HepG2 (cell line): ENCODE results near the gene ZNF500. TPM values are rescaled to one million over a fixed set of nuclear protein-coding genes. Genes with fewer than 3 reads are reported as not detected.

Experiments used
- ATAC-seq: fragments of 200-7000 bp; cut with Tn5 transposase; 3 replicates; pipeline ENCODE4 v1.9.1; 2020; ENCODE audit warnings: mild to moderate bottlenecking, moderate library complexity
- BruUV-seq: library from RNA; stranded (reverse); fragments of 400-500 nt; replicated peaks from 2 replicates; lab custom pipeline; 2021; lab: Mats Ljungman, UMichigan
- CTCF ChIA-PET: fragments of 300-600 bp; formaldehyde crosslinking; extraction: SDS; loops from one replicate; lab custom pipeline; 2021; ENCODE audit warnings: low total read pairs, inconsistent platforms, low intra/inter-chr PET ratio; lab: Yijun Ruan, JAX
- POLR2A ChIA-PET: fragments of 350-600 bp; sonication (Branson Sonifier 250); formaldehyde crosslinking; loops from one replicate; lab custom pipeline; 2020; ENCODE audit warnings: antibody characterized with exemption, inconsistent platforms; lab: Yijun Ruan, JAX
- DNase-seq: peaks from one replicate; pipeline ENCODE4 v3.0.0-alpha.2; 2015; ENCODE audit warnings: low spot score
- FAIRE-seq: peaks from 3 replicates; lab custom pipeline; 2011; peaks lifted over from hg19 to GRCh38; lab: Jason Lieb, UNC
- H2AFZ ChIP-seq: one replicate; pipeline ENCODE4 v1.6.1; 2011; ENCODE audit warnings: low read length, inconsistent platforms
- H3K27ac ChIP-seq: fragments of 300-600 bp; 3 replicates; pipeline ENCODE4 v1.8.0; 2011; ENCODE audit warnings: mixed run types, mild to moderate bottlenecking, mixed read lengths, low read length, inconsistent platforms; ENCODE audit not compliant: insufficient read depth; ENCODE audit errors: extremely low read length
- H3K27me3 ChIP-seq, 2 experiments: fragments of 200-600 bp in 1 of 2; 2 replicates in 1 of 2; 3 replicates in 1 of 2; pipeline versions ENCODE4 v1.6.0 to v1.8.0; 2011; ENCODE audit warnings: low read length in 2 of 2, mild to moderate bottlenecking in 2 of 2, moderate library complexity in 2 of 2, inconsistent platforms in 1 of 2; ENCODE audit not compliant: insufficient read depth in 2 of 2, control insufficient read depth in 1 of 2
- H3K36me3 ChIP-seq, 2 experiments: fragments of 200-600 bp in 1 of 2; replicated peaks in 1 of 2; 2 replicates in 1 of 2; 3 replicates in 1 of 2; pipeline versions ENCODE4 v1.5.1 to v1.8.0; 2011; ENCODE audit warnings: low read length in 2 of 2, inconsistent platforms in 1 of 2; ENCODE audit not compliant: insufficient read depth in 2 of 2, control insufficient read depth in 1 of 2
- H3K4me1 ChIP-seq: 2 replicates; pipeline ENCODE4 v1.5.1; 2012; ENCODE audit warnings: low read length, inconsistent platforms; ENCODE audit not compliant: insufficient read depth
- H3K4me2 ChIP-seq: 2 replicates; pipeline ENCODE4 v1.6.0; 2011; ENCODE audit warnings: low read depth, low read length, inconsistent platforms
- H3K4me3 ChIP-seq, 3 experiments: fragments of 200-600 bp in 1 of 3; sonication (generic), shearing (Covaris generic) in 1 of 3; replicated peaks in 1 of 3; 2 replicates each; pipeline ENCODE4 v1.5.1; 2011 to 2016; ENCODE audit warnings: low read length in 3 of 3, inconsistent platforms in 2 of 3, low read depth in 2 of 3, mild to moderate bottlenecking in 2 of 3, control low read depth in 1 of 3, mixed read lengths in 1 of 3; ENCODE audit not compliant: insufficient read depth in 1 of 3
- H3K79me2 ChIP-seq: one replicate; pipeline ENCODE4 v1.6.1; 2011; ENCODE audit warnings: low read length, inconsistent platforms; ENCODE audit not compliant: insufficient read depth
- H3K9ac ChIP-seq: 2 replicates; pipeline ENCODE4 v1.6.0; 2011; ENCODE audit warnings: mild to moderate bottlenecking, low read depth, low read length, inconsistent platforms; ENCODE audit not compliant: insufficient read depth
- H3K9me3 ChIP-seq: 2 replicates; pipeline ENCODE4 v1.5.1; 2012; ENCODE audit warnings: mild to moderate bottlenecking, low read length
- H4K20me1 ChIP-seq: 2 replicates; pipeline ENCODE4 v1.6.0; 2011; ENCODE audit warnings: inconsistent platforms, mild to moderate bottlenecking, low read length, moderate library complexity; ENCODE audit not compliant: insufficient read depth
- CHD4 ChIP-seq: fragments of 200-600 bp; sonication (generic); IDR thresholded peaks from 2 replicates; pipeline ENCODE4 v1.7.0; 2017; ENCODE audit warnings: mild to moderate bottlenecking, low read length, borderline replicate concordance
- CREM ChIP-seq, 2 experiments: sonication (generic) in 1 of 2; formaldehyde crosslinking in 1 of 2; IDR thresholded peaks; 2 replicates each; pipeline versions ENCODE4 v1.4.0 to v1.6.1; 2016 to 2020; ENCODE audit warnings: antibody characterized with exemption in 1 of 2, mild to moderate bottlenecking in 1 of 2, missing genetic modification reagents in 1 of 2
- DPF2 ChIP-seq: sonication (generic); formaldehyde crosslinking; IDR thresholded peaks from 2 replicates; pipeline ENCODE4 v1.4.0; 2020; ENCODE audit warnings: mild to moderate bottlenecking, low read depth, missing genetic modification reagents, borderline replicate concordance
- MBNL3 ChIP-seq: fragments of 250-450 bp; sonication (Bioruptor Pico); conservative IDR thresholded peaks from 2 replicates; pipeline ENCODE4 v1.8.0; 2022; ENCODE audit warnings: mild to moderate bottlenecking, inconsistent platforms
- NCOA1 ChIP-seq: sonication (generic); formaldehyde crosslinking; IDR thresholded peaks from 2 replicates; pipeline ENCODE4 v1.9.0; 2021; ENCODE audit warnings: missing genetic modification reagents
- PRMT3 ChIP-seq: sonication (generic); formaldehyde crosslinking; IDR thresholded peaks from 2 replicates; pipeline ENCODE4 v1.8.1; 2022; ENCODE audit warnings: low read depth, mild to moderate bottlenecking, moderate library complexity, missing genetic modification reagents, borderline replicate concordance
- RAD51 ChIP-seq: fragments of 450-650 bp; IDR thresholded peaks from 2 replicates; pipeline ENCODE4 v1.6.1; 2016; ENCODE audit warnings: borderline replicate concordance
- RFX5 ChIP-seq: IDR thresholded peaks from 2 replicates; pipeline ENCODE4 v1.6.1; 2011; ENCODE audit warnings: low read depth, low read length, improper control_type of control experiment
- SALL1 ChIP-seq: sonication (generic); formaldehyde crosslinking; IDR thresholded peaks from 2 replicates; pipeline ENCODE4 v1.8.0; 2022; ENCODE audit warnings: mild to moderate bottlenecking, missing genetic modification reagents
- SIX1 ChIP-seq: sonication (generic); formaldehyde crosslinking; IDR thresholded peaks from 2 replicates; pipeline ENCODE4 v1.4.0; 2020; ENCODE audit warnings: missing genetic modification reagents, borderline replicate concordance
- SUZ12 ChIP-seq: fragments of 150-350 bp; IDR thresholded peaks from 2 replicates; pipeline ENCODE4 v1.6.1; 2014; ENCODE audit warnings: low read depth, low read length
- THAP11 ChIP-seq: IDR thresholded peaks from 2 replicates; pipeline ENCODE4 v1.6.1; 2016; ENCODE audit warnings: missing biosample characterization, missing genetic modification reagents
- ZKSCAN5 ChIP-seq: sonication (generic); formaldehyde crosslinking; IDR thresholded peaks from 2 replicates; pipeline ENCODE4 v1.5.1; 2020; ENCODE audit warnings: mild to moderate bottlenecking, missing genetic modification reagents
- ZNF10 ChIP-seq: sonication (generic); formaldehyde crosslinking; IDR thresholded peaks from 2 replicates; pipeline ENCODE4 v1.4.0; 2020; ENCODE audit warnings: mild to moderate bottlenecking, low read depth, missing genetic modification reagents, borderline replicate concordance
- ZNF12 ChIP-seq: sonication (generic); formaldehyde crosslinking; IDR thresholded peaks from 2 replicates; pipeline ENCODE4 v1.5.0; 2020; ENCODE audit warnings: missing genetic modification reagents
- ZNF672 ChIP-seq: sonication (generic); formaldehyde crosslinking; IDR thresholded peaks from 2 replicates; pipeline ENCODE4 v1.8.1; 2022; ENCODE audit warnings: missing genetic modification reagents
- WGBS: methylation state at CpG from one replicate; pipeline ENCODE4 v1.1.6; 2017; ENCODE audit warnings: low lambda C conversion rate; 5-methylcytosine and 5-hydroxymethylcytosine counted together
- in situ Hi-C: cut with HindIII; loops from 2 replicates; pipeline ENCODE4 v1.10.0; 2017; ENCODE audit warnings: low pct_unique_long_range_greater_than_20kb; ENCODE audit not compliant: extremely low pct_ligation_motif_present
- intact Hi-C: fragments of 100-400 bp; cut with micrococcal nuclease; formaldehyde crosslinking; loops from one replicate; pipeline ENCODE4 v1.10.0; 2022; ENCODE audit not compliant: unreplicated experiment
- polyA plus RNA-seq, 8 experiments: library from polyadenylated mRNA; depleted of rRNA in 3 of 8; stranded (reverse) in 7 of 8; unstranded in 1 of 8; fragments of >200 nt; fragmentation: Illumina TruSeq in 4 of 8; extraction: Trizol in 4 of 8; gene quantifications; 2 replicates each; pipeline versions ENCODE4 v1.2.1 to v1.2.3, GENCODE V29; 2011 to 2016; ENCODE audit warnings: low read depth in 4 of 8, missing spikeins in 1 of 8, mixed read lengths in 1 of 8; ENCODE audit not compliant: insufficient read depth in 1 of 8
- total RNA-seq, 5 experiments: library from RNA; depleted of rRNA; stranded (reverse); fragments of >200 nt; fragmentation: Illumina TruSeq; extraction: Trizol; gene quantifications; 2 replicates each; pipeline ENCODE4 v1.2.3, GENCODE V29; 2016; ENCODE audit warnings: low read depth in 1 of 5
- TF ChIP-seq, protein P1 (sequence below): sonication (generic); formaldehyde crosslinking; IDR thresholded peaks from 2 replicates; pipeline ENCODE4 v1.5.0; 2020; ENCODE audit warnings: mild to moderate bottlenecking, missing genetic modification reagents
- TF ChIP-seq, protein P2 (sequence below): sonication (generic); formaldehyde crosslinking; conservative IDR thresholded peaks from 2 replicates; pipeline ENCODE4 v1.4.0; 2020; ENCODE audit warnings: missing genetic modification reagents
- TF ChIP-seq, protein P3 (sequence below): sonication (generic); formaldehyde crosslinking; IDR thresholded peaks from 2 replicates; pipeline ENCODE4 v1.4.0; 2020; ENCODE audit warnings: missing genetic modification reagents, mild to moderate bottlenecking, borderline replicate concordance

The ZNF500 gene
- total and polyA plus RNA-seq, 2 of the 13 experiments (the other 11 are each of a cell fraction or from before 2014, with no cell fraction given): 6.1 to 12.2 TPM

DNA sequence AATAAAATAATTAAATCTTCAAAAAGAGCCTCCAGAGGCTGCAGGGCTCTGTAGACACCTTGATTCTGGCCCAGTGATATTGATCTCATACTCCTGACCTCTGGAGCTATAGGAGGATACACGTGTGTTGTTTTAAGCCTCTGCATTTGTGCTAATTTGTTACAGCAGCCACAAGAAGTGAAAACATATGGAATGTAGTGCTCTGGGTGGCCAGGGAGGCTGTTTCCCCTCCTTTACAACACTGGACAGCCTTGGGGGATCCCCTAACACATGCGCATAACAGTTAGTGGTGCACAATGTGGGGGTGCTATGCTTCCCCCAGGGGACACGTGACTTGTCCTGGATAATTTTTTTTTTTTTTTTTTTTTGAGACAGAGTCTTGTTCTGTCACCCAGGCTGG is 4.7 kb upstream of the ZNF500 start (continued):
- TF ChIP-seq, protein P1, sequence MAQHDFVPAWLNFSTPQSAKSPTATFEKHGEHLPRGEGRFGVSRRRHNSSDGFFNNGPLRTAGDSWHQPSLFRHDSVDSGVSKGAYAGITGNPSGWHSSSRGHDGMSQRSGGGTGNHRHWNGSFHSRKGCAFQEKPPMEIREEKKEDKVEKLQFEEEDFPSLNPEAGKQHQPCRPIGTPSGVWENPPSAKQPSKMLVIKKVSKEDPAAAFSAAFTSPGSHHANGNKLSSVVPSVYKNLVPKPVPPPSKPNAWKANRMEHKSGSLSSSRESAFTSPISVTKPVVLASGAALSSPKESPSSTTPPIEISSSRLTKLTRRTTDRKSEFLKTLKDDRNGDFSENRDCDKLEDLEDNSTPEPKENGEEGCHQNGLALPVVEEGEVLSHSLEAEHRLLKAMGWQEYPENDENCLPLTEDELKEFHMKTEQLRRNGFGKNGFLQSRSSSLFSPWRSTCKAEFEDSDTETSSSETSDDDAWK: no peak
- TF ChIP-seq NCOA1 (CRISPR knock-in tag) (no peak), SALL1 (CRISPR knock-in tag) (no peak), THAP11 (no peak), DPF2 (no peak), RAD51 (peak; percentile 48; the same call in 1 of the 2 replicates), MBNL3 (no peak), ZNF12 (CRISPR knock-in tag) (peak; percentile 82)

DNA sequence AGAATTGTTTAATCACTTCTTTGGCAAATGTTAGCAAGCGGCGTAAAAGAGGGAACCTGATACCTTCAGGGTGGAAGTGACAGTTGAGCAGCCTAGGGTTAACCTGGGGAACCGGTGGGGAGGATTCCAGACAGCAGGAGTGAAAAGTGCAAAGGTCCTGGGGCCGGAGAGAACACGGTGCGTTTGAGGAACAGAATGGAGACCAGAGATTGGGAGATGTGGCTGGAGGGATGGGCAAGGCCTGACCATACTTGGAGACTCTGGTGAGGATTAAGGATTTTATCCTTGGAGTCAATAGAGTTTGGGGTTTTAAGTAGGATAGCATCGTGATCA is 2.3 kb upstream of the ZNF500 start:
- 0 out of 3 replicates have a peak, but pooled peaks have one; percentile 5 for ATAC-seq
- H3K27ac ChIP-seq: no peak overlapping the region
- peak overlapping the region; percentile 76 to 92 (median 79) for H3K4me3 ChIP-seq
- intact Hi-C loops (loop anchor here (2.0 to 5.0 kb wide), 2 partner anchors 48 to 190 kb away; partner anchors contain the start of gene SEC14L5), in situ Hi-C loops (no loop called here)
- H4K20me1 ChIP-seq: no peaks in the 10 kb centered on the region
- CTCF ChIA-PET: no interaction called here
- FAIRE-seq: no peak
- H3K27me3 ChIP-seq: no peaks in the 10 kb centered on the region; a peak in 2 of 5 replicates
- no peak for DNase-seq
- H3K9me3 ChIP-seq: no peaks in the 10 kb centered on the region
- 2% methylated on average over 7 of the region's 7 CpGs for WGBS
- H3K4me2 ChIP-seq: peak overlapping the region; percentile 91
- POLR2A ChIA-PET: interaction anchor here (0.6 to 3.1 kb wide), 15 partner anchors 11 to 265 kb away, joined by 3 to 40 read pairs (median 5); partner anchors contain the start of genes ANKS3, DNAAF8, ROGDI and SEC14L5
- no TSS peak for BruUV-seq
- peaks cover 16% of the 10 kb centered on the region for H3K79me2 ChIP-seq
- H3K36me3 ChIP-seq: peaks cover 2 to 5% of the 10 kb centered on the region in 2 experiments; a peak in 2 of 5 replicates
- peak overlapping the region; percentile 25 for H2AFZ ChIP-seq
- peak overlapping the region; percentile 56 for H3K9ac ChIP-seq
- peaks cover 42% of the 10 kb centered on the region for H3K4me1 ChIP-seq
- TF ChIP-seq PRMT3 (CRISPR knock-in tag) (no peak), CREM (IDR thresholded peaks at IDR 0.05) (no peak), CREM (CRISPR knock-in tag; IDR thresholded peaks at IDR 0.05) (no peak), ZKSCAN5 (CRISPR knock-in tag) (no peak), RFX5 (no peak), CHD4 (peak; percentile 20), SUZ12 (no peak), ZNF672 (no peak), SIX1 (CRISPR knock-in tag) (0 out of 2 replicates have a peak, but pooled peaks have one; percentile 62), ZNF10 (CRISPR knock-in tag) (no peak)
- TF ChIP-seq, protein P2, sequence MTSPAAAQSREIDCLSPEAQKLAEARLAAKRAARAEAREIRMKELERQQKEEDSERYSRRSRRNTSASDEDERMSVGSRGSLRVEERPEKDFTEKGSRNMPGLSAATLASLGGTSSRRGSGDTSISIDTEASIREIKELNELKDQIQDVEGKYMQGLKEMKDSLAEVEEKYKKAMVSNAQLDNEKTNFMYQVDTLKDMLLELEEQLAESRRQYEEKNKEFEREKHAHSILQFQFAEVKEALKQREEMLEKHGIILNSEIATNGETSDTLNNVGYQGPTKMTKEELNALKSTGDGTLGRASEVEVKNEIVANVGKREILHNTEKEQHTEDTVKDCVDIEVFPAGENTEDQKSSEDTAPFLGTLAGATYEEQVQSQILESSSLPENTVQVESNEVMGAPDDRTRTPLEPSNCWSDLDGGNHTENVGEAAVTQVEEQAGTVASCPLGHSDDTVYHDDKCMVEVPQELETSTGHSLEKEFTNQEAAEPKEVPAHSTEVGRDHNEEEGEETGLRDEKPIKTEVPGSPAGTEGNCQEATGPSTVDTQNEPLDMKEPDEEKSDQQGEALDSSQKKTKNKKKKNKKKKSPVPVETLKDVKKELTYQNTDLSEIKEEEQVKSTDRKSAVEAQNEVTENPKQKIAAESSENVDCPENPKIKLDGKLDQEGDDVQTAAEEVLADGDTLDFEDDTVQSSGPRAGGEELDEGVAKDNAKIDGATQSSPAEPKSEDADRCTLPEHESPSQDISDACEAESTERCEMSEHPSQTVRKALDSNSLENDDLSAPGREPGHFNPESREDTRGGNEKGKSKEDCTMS: no peak
- TF ChIP-seq, protein P3, sequence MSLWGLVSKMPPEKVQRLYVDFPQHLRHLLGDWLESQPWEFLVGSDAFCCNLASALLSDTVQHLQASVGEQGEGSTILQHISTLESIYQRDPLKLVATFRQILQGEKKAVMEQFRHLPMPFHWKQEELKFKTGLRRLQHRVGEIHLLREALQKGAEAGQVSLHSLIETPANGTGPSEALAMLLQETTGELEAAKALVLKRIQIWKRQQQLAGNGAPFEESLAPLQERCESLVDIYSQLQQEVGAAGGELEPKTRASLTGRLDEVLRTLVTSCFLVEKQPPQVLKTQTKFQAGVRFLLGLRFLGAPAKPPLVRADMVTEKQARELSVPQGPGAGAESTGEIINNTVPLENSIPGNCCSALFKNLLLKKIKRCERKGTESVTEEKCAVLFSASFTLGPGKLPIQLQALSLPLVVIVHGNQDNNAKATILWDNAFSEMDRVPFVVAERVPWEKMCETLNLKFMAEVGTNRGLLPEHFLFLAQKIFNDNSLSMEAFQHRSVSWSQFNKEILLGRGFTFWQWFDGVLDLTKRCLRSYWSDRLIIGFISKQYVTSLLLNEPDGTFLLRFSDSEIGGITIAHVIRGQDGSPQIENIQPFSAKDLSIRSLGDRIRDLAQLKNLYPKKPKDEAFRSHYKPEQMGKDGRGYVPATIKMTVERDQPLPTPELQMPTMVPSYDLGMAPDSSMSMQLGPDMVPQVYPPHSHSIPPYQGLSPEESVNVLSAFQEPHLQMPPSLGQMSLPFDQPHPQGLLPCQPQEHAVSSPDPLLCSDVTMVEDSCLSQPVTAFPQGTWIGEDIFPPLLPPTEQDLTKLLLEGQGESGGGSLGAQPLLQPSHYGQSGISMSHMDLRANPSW (CRISPR knock-in tag): no peak
